H1 (cell line): ENCODE data around the gene SUMF1. TPM values are rescaled to one million over a fixed set of nuclear protein-coding genes. Genes with fewer than 3 reads are reported as not detected.

Experiments
- CTCF ChIA-PET: fragments of 300-600 bp; sonication (Branson Sonifier 250); formaldehyde crosslinking; loops from one replicate; lab custom pipeline; 2021; ENCODE audit not compliant: partially characterized antibody; lab: Charles Lee
- POLR2A ChIA-PET: fragments of 300-600 bp; sonication (Branson Sonifier 250); formaldehyde crosslinking; loops from one replicate; lab custom pipeline; 2021; ENCODE audit warnings: inconsistent platforms; ENCODE audit not compliant: partially characterized antibody; lab: Charles Lee
- DNase-seq, 2 experiments: peaks; one replicate each; pipeline versions ENCODE4 v3.0.0 to v3.0.0-alpha.2; 2010 to 2022; ENCODE audit warnings: low spot score in 2 of 2, low read depth in 1 of 2, mixed read lengths in 1 of 2
- FAIRE-seq: peaks from 2 replicates; lab custom pipeline; 2011; peaks lifted over from hg19 to GRCh38; lab: Jason Lieb, UNC
- H2AFZ ChIP-seq: 2 replicates; pipeline ENCODE4 v1.8.1; 2012; ENCODE audit warnings: low read length, inconsistent platforms
- H2AK5ac ChIP-seq: 2 replicates; pipeline ENCODE4 v1.6.1; 2013; ENCODE audit warnings: low read depth, low read length
- H2BK120ac ChIP-seq: replicated peaks from 2 replicates; pipeline ENCODE3; 2013; ENCODE audit warnings: low read depth, low read length, inconsistent platforms
- H2BK12ac ChIP-seq: 2 replicates; pipeline ENCODE4 v1.6.1; 2013; ENCODE audit warnings: low read depth, low read length
- H2BK15ac ChIP-seq: 2 replicates; pipeline ENCODE4 v1.6.1; 2013; ENCODE audit warnings: low read length
- H2BK20ac ChIP-seq: 2 replicates; pipeline ENCODE4 v1.6.1; 2013; ENCODE audit warnings: low read length
- H2BK5ac ChIP-seq: 2 replicates; pipeline ENCODE4 v1.6.1; 2013; ENCODE audit warnings: low read depth, low read length
- H3K14ac ChIP-seq: 2 replicates; pipeline ENCODE4 v1.6.1; 2013; ENCODE audit warnings: inconsistent platforms; ENCODE audit not compliant: insufficient read length
- H3K18ac ChIP-seq: 2 replicates; pipeline ENCODE4 v1.6.1; 2013; ENCODE audit warnings: low read length; ENCODE audit errors: extremely low read depth
- H3K23ac ChIP-seq: 2 replicates; pipeline ENCODE4 v1.6.1; 2013; ENCODE audit warnings: inconsistent platforms; ENCODE audit not compliant: insufficient read length
- H3K23me2 ChIP-seq: 2 replicates; pipeline ENCODE4 v1.6.1; 2013; ENCODE audit warnings: low read depth, low read length
- H3K27ac ChIP-seq: 2 replicates; pipeline ENCODE4 v1.6.1; 2011; ENCODE audit warnings: low read depth, low read length, inconsistent platforms
- H3K27me3 ChIP-seq, 4 experiments: replicated peaks in 1 of 4; 1 replicate in 1 of 4; 2 replicates in 3 of 4; pipeline versions ENCODE4 v1.6.1 to v1.8.1; 2011 to 2013; ENCODE audit warnings: low read length in 3 of 4, mild to moderate bottlenecking in 3 of 4, inconsistent platforms in 2 of 4, mixed read lengths in 2 of 4, moderate library complexity in 1 of 4; ENCODE audit not compliant: control insufficient read depth in 3 of 4, insufficient read depth in 3 of 4; ENCODE audit errors: extremely low read depth in 1 of 4
- H3K36me3 ChIP-seq, 4 experiments: 2 replicates each; pipeline versions ENCODE4 v1.6.1 to v1.8.1; 2011 to 2013; ENCODE audit warnings: mild to moderate bottlenecking in 4 of 4, low read length in 3 of 4, moderate library complexity in 2 of 4, control low read depth in 1 of 4, inconsistent platforms in 1 of 4; ENCODE audit not compliant: insufficient read depth in 4 of 4, control insufficient read depth in 2 of 4
- H3K4ac ChIP-seq: replicated peaks from 2 replicates; pipeline ENCODE3; 2013; ENCODE audit warnings: low read length, low read depth, mixed read lengths, inconsistent platforms; ENCODE audit not compliant: insufficient read length
- H3K4me1 ChIP-seq, 4 experiments: replicated peaks in 1 of 4; 1 replicate in 1 of 4; 2 replicates in 3 of 4; pipeline versions ENCODE4 v1.6.1 to v1.8.1; 2011 to 2013; ENCODE audit warnings: low read length in 3 of 4, inconsistent platforms in 2 of 4, mixed read lengths in 1 of 4; ENCODE audit not compliant: insufficient read depth in 4 of 4, control insufficient read depth in 3 of 4
- H3K4me2 ChIP-seq, 2 experiments: 2 replicates each; pipeline versions ENCODE4 v1.6.1 to v1.8.1; 2011 to 2013; ENCODE audit warnings: low read depth in 2 of 2, low read length in 2 of 2, control low read depth in 1 of 2, inconsistent platforms in 1 of 2, mild to moderate bottlenecking in 1 of 2; ENCODE audit not compliant: insufficient read depth in 1 of 2
- H3K4me3 ChIP-seq, 4 experiments: fragments of 200-600, 300-600 bp in 1 of 4; sonication (generic), shearing (Covaris generic), sonication (Bioruptor Twin) in 1 of 4; 2 replicates each; pipeline versions ENCODE4 v1.5.1 to v1.8.1; 2011 to 2016; ENCODE audit warnings: low read length in 4 of 4, low read depth in 3 of 4, control low read depth in 2 of 4, inconsistent platforms in 2 of 4, mild to moderate bottlenecking in 2 of 4, mixed read lengths in 1 of 4, moderate library complexity in 1 of 4; ENCODE audit not compliant: insufficient read depth in 2 of 4; ENCODE audit errors: extremely low read depth in 1 of 4
- H3K56ac ChIP-seq: replicated peaks from 2 replicates; pipeline ENCODE3; 2013; ENCODE audit warnings: low read depth, mild to moderate bottlenecking, mixed read lengths, low read length, inconsistent platforms; ENCODE audit not compliant: insufficient read length
- H3K79me1 ChIP-seq: 2 replicates; pipeline ENCODE4 v1.6.1; 2013; ENCODE audit warnings: low read depth, low read length, control low read depth
- H3K79me2 ChIP-seq, 2 experiments: 2 replicates each; pipeline versions ENCODE4 v1.6.1 to v1.8.1; 2012 to 2013; ENCODE audit warnings: low read length in 2 of 2, mild to moderate bottlenecking in 2 of 2, inconsistent platforms in 1 of 2; ENCODE audit not compliant: insufficient read depth in 2 of 2, control insufficient read depth in 1 of 2
- H3K9ac ChIP-seq, 4 experiments: replicated peaks in 1 of 4; 1 replicate in 1 of 4; 2 replicates in 3 of 4; pipeline versions ENCODE4 v1.6.1 to v1.8.1; 2011 to 2013; ENCODE audit warnings: low read depth in 3 of 4, low read length in 3 of 4, control low read depth in 2 of 4, mild to moderate bottlenecking in 2 of 4, moderate library complexity in 2 of 4, inconsistent platforms in 1 of 4; ENCODE audit errors: extremely low read depth in 1 of 4
- H3K9me3 ChIP-seq, 2 experiments: 2 replicates each; pipeline versions ENCODE4 v1.6.1 to v1.8.1; 2012 to 2013; ENCODE audit warnings: mild to moderate bottlenecking in 2 of 2, moderate library complexity in 2 of 2, control low read depth in 1 of 2, inconsistent platforms in 1 of 2, low read depth in 1 of 2, low read length in 1 of 2, mixed read lengths in 1 of 2; ENCODE audit not compliant: insufficient read depth in 2 of 2
- H4K20me1 ChIP-seq, 2 experiments: replicated peaks in 1 of 2; 2 replicates each; pipeline versions ENCODE3 to v1.8.1; 2011 to 2013; ENCODE audit warnings: inconsistent platforms in 2 of 2, low read length in 2 of 2, mild to moderate bottlenecking in 1 of 2; ENCODE audit not compliant: insufficient read depth in 2 of 2, control insufficient read depth in 1 of 2
- H4K5ac ChIP-seq: 2 replicates; pipeline ENCODE4 v1.6.1; 2013; ENCODE audit warnings: low read length, low read depth, mixed read lengths, inconsistent platforms; ENCODE audit not compliant: insufficient read length
- H4K8ac ChIP-seq: 2 replicates; pipeline ENCODE4 v1.8.0; 2013; ENCODE audit warnings: mild to moderate bottlenecking, moderate library complexity, low read length, inconsistent platforms; ENCODE audit not compliant: insufficient read depth; ENCODE audit errors: extremely low read depth
- H4K91ac ChIP-seq: replicated peaks from 2 replicates; pipeline ENCODE3; 2013; ENCODE audit warnings: low read length, mixed read lengths, inconsistent platforms; ENCODE audit not compliant: insufficient read length
- CBX5 ChIP-seq: fragments of 300-800, 300-1000 bp; sonication (generic); IDR thresholded peaks from 2 replicates; pipeline ENCODE4 v1.7.1; 2016; ENCODE audit warnings: antibody characterized with exemption, low read length, low read depth
- HDAC6 ChIP-seq: IDR thresholded peaks from one replicate; pipeline ENCODE4 v1.7.1; 2012; ENCODE audit warnings: low read depth, mild to moderate bottlenecking, inconsistent platforms, low read length, moderate library complexity
- MAFK ChIP-seq: IDR thresholded peaks from 2 replicates; pipeline ENCODE4 v1.6.1; 2012; ENCODE audit warnings: low read depth, mild to moderate bottlenecking, improper control_type of control experiment, low read length
- SP1 ChIP-seq: IDR thresholded peaks from 2 replicates; pipeline ENCODE4 v1.6.1; 2011; ENCODE audit warnings: low read depth, low read length
- whole genome bisulfite sequencing, 2 experiments: shearing (Covaris generic) in 1 of 2; methylation state at CpG; one replicate each; pipeline versions ENCODE4 v1.1.6 to v1.1.7; 2013 to 2015; ENCODE audit warnings: low lambda C conversion rate in 2 of 2, mixed read lengths in 2 of 2, inconsistent platforms in 1 of 2, low coverage in 1 of 2, missing lambda C conversion rate in 1 of 2; ENCODE audit not compliant: insufficient replicate concordance in 2 of 2, insufficient coverage in 1 of 2, insufficient read length in 1 of 2; ENCODE audit errors: extremely low coverage in 1 of 2, missing lambda C conversion rate in 1 of 2; 5-methylcytosine and 5-hydroxymethylcytosine counted together
- polyA plus RNA-seq, 7 experiments: library from polyadenylated mRNA; depleted of rRNA in 3 of 7; stranded (reverse) in 5 of 7; unstranded in 2 of 7; fragments of >200 nt in 5 of 7; fragments of 200-250 nt in 2 of 7; gene quantifications; 1 replicate in 5 of 7; 2 replicates in 1 of 7; 4 replicates in 1 of 7; pipeline versions ENCODE4 v1.2.1 to v1.2.3, GENCODE V29; 2011 to 2013; ENCODE audit warnings: missing spikeins in 2 of 7, mixed read lengths in 2 of 7
- total RNA-seq: library from RNA; stranded (reverse); fragmentation: NEBNext Ultra II Directional; extraction: Animal tissue kit (Norgen Biotek cat#: 25700); gene quantifications from 2 replicates; pipeline ENCODE4 v1.2.1, GENCODE V29; 2021

Gene SUMF1
- total and polyA plus RNA-seq, 2 of the 8 experiments (the other 6 are each of a cell fraction or from before 2014, with no cell fraction given) = 12.5 to 15.0 TPM

DNA sequence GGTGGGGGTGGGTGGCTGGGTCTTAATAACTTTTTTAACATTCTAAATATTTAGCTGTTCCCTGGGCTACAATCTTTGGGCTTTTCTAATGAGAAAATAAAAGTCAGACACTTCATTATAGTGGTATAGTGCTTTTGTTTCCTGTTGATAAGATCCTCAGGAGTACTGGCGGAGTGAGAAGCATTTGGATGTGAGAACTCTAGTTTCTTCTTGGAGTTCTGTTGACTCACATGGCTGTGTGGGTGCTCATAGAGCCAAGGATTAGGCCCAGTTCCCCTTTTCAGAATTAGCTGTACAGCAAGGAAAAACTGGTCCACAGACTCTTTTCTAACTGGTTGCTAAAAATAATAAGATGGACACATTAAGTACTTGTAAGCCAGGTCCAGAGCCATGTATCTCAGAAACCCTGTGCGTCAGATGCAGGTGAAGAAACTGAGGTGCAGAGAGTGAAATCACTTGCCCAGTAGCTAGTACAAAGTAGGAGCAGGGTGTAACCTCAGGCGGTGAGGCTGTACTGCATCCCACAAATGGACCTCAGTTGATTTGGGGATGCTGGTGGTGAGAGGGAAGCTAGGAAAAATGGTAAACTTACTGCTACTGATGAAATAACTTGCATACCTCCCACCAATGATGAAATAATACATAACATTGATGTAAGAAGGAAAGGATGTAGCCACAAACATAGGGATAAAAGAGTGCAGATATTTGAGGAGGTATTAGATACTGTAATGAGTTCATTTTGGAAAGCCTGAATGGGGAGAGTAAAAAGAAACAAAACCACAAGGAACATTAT is 28.4 kb upstream of the SUMF1 start:
- no peak overlapping the region for H3K56ac ChIP-seq
- no peak overlapping the region; the same call in 1 of the 2 replicates for H4K8ac ChIP-seq
- no peak for FAIRE-seq
- H3K27me3 ChIP-seq = peaks cover 0 to 11% (median 5%) of the 10 kb centered on the region in 4 experiments; a peak in 5 of 7 replicates
- H2AFZ ChIP-seq = no peak overlapping the region
- no peak overlapping the region for H3K27ac ChIP-seq
- no peak overlapping the region for H3K18ac ChIP-seq
- no peak overlapping the region for H2BK120ac ChIP-seq
- ChIA-PET CTCF (interaction anchor here (0.7 to 7.1 kb wide), 7 partner anchors 7 to 144 kb away, joined by 3 to 34 read pairs (median 3); no protein-coding TSS in a partner anchor), POLR2A (interaction anchor here (1.2 to 4.6 kb wide), 4 partner anchors 10 to 74 kb away, joined by 4 to 91 read pairs (median 4); no protein-coding TSS in a partner anchor)
- no peaks in the 10 kb centered on the region for H3K9me3 ChIP-seq
- H3K4me2 ChIP-seq = no peak overlapping the region
- no peak overlapping the region for H2BK12ac ChIP-seq
- no peak overlapping the region for H4K5ac ChIP-seq
- no peaks in the 10 kb centered on the region for H3K79me1 ChIP-seq
- H3K14ac ChIP-seq = no peak overlapping the region
- H4K20me1 ChIP-seq = peaks cover 0 to 1% of the 10 kb centered on the region in 2 experiments
- H3K4ac ChIP-seq = no peak overlapping the region
- no peak overlapping the region for H2AK5ac ChIP-seq
- no peak for DNase-seq
- H4K91ac ChIP-seq = no peak overlapping the region
- H3K36me3 ChIP-seq = no peaks in the 10 kb centered on the region
- no peak overlapping the region for H2BK20ac ChIP-seq
- no peak overlapping the region for H2BK15ac ChIP-seq
- no peak overlapping the region for H3K9ac ChIP-seq
- no peak for TF ChIP-seq HDAC6
- TF ChIP-seq MAFK = no peak
- no peak for TF ChIP-seq CBX5
- TF ChIP-seq SP1 = no peak
- peaks cover 0 to 3% (median 0%) of the 10 kb centered on the region in 4 experiments; a peak in 3 of 7 replicates for H3K4me1 ChIP-seq
- H2BK5ac ChIP-seq = no peak overlapping the region
- H3K4me3 ChIP-seq = no peak overlapping the region
- H3K79me2 ChIP-seq = no peaks in the 10 kb centered on the region
- no peak overlapping the region for H3K23ac ChIP-seq
- 93% methylated on average over 3 of the region's 3 CpGs; no CpG with 5 or more reads in 1 of the 2 experiments for WGBS, 2 experiments
- peaks cover 8% of the 10 kb centered on the region; the same call in 1 of the 2 replicates for H3K23me2 ChIP-seq
